ENCODE data around the gene CA11. TPM values are rescaled to one million over a fixed set of nuclear protein-coding genes. Genes with fewer than 3 reads are reported as not detected.
"Not testable (repeated sequence)": the region's sequence is repeated elsewhere in the genome, so short reads cannot be mapped to it uniquely, and the experiment has no call there.

The CA11 gene
- total RNA-seq, 1 donor from 2014 or later, result 9.5 TPM

GRCh38 chr19:48685583-48685982, 39.6 kb upstream of the CA11 start:
- no peak for DNase-seq
- Histone ChIP-seq H3K4me3 (no peak overlapping the region), H3K27ac (no peak overlapping the region), H3K27me3 (no peaks in the 10 kb centered on the region), H3K4me1 (peaks cover 3% of the 10 kb centered on the region), H3K9me3 (no peaks in the 10 kb centered on the region), H3K36me3 (no peaks in the 10 kb centered on the region)
- intact Hi-C loops (cut with DNase I), result no loop called here
- ATAC-seq, result no peak
- no peak for TF ChIP-seq CTCF (IDR thresholded peaks at IDR 0.05)

GRCh38 chr19:48683349-48683748, 37.4 kb upstream of the CA11 start:
- peak; percentile 67 for ATAC-seq
- TF ChIP-seq CTCF (IDR thresholded peaks at IDR 0.05), result no peak
- Histone ChIP-seq H3K4me3 (peak overlapping the region; percentile 21), H3K36me3 (no peaks in the 10 kb centered on the region), H3K27me3 (no peaks in the 10 kb centered on the region), H3K27ac (no peak overlapping the region), H3K4me1 (peaks cover 4% of the 10 kb centered on the region), H3K9me3 (no peaks in the 10 kb centered on the region)
- no peak for DNase-seq
- intact Hi-C loops (cut with DNase I), result no loop called here

- Histone ChIP-seq H3K27me3 (no peaks in the 10 kb centered on the region), H3K27ac (no peak overlapping the region), H3K9me3 (no peaks in the 10 kb centered on the region), H3K4me3 (no peak overlapping the region), H3K4me1 (peaks cover 6% of the 10 kb centered on the region), H3K36me3 (no peaks in the 10 kb centered on the region)
- ATAC-seq (peak; percentile 35), DNase-seq (no peak)
- no peak for TF ChIP-seq CTCF (IDR thresholded peaks at IDR 0.05)
- intact Hi-C loops (cut with DNase I), result no loop called here
These were observed 35.1 kb upstream of the CA11 start for GRCh38 chr19:48681127-48681470.

GRCh38 chr19:48680436-48681126, 34.6 kb upstream of the CA11 start:
- intact Hi-C loops (cut with DNase I), result no loop called here
- no peak overlapping the region for H3K4me3 ChIP-seq
- H3K9me3 ChIP-seq, result no peaks in the 10 kb centered on the region
- H3K27ac ChIP-seq, result no peak overlapping the region
- DNase-seq, result no peak
- no peak for TF ChIP-seq CTCF (IDR thresholded peaks at IDR 0.05)
- peak; percentile 4 for ATAC-seq
- H3K4me1 ChIP-seq, result peaks cover 8% of the 10 kb centered on the region
- no peaks in the 10 kb centered on the region for H3K27me3 ChIP-seq
- no peaks in the 10 kb centered on the region for H3K36me3 ChIP-seq

GRCh38 chr19:48680006-48680405, 34.0 kb upstream of the CA11 start:
- H3K36me3 ChIP-seq; H3K9me3 ChIP-seq; ATAC-seq; intact Hi-C loops (cut with DNase I); H3K27me3 ChIP-seq; DNase-seq; H3K4me3 ChIP-seq; H3K27ac ChIP-seq: not testable (repeated sequence)
- peaks cover 12% of the 10 kb centered on the region for H3K4me1 ChIP-seq

GRCh38 chr19:48678201-48678600, 32.2 kb upstream of the CA11 start:
- Histone ChIP-seq H3K4me1 (peaks cover 10% of the 10 kb centered on the region), H3K27ac (no peak overlapping the region), H3K9me3 (no peaks in the 10 kb centered on the region), H3K27me3 (no peaks in the 10 kb centered on the region), H3K36me3 (no peaks in the 10 kb centered on the region), H3K4me3 (no peak overlapping the region)
- ATAC-seq (no peak), DNase-seq (no peak)
- intact Hi-C loops (cut with DNase I), result no loop called here
- no peak for TF ChIP-seq CTCF (IDR thresholded peaks at IDR 0.05)

Measured in upper lobe of right lung (tissue), 1 donor.